Measurements from ENCODE around the gene APBB1IP. TPM values are rescaled to one million over a fixed set of nuclear protein-coding genes. Genes with fewer than 3 reads are reported as not detected.

APBB1IP gene
- total RNA-seq, 2 experiments from 2014 or later: 44.5 to 45.6 TPM

DNA sequence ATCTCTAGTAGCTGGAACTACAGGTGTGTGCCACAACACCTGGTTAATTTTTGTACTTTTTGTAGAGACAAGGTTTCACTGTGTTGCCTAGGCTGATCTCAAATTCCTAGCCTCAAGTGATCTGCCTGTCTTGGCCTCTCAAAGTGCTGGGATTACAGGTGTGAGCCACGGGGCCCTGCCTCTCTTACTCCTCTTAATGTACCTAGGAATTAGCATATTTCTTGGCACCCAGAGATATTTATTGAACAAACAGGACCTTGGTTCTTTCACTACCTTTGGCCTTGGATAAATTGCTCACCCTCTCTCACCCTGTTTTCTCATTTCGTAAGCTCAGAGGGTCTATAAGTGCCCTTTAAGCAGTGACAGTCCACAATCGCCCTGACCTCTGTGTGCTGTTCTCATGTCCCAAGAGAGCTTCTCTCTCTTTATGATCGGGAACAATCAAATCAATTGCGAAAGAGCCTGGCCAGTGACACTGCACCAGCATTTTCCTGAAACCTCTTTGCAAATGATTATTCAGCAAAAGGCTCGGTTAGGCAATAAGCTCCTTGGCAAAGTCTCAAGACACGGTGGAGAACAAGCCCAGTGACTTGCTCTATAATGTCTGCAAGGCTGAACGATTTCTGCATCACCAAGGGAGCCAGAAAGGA, 117.7 kb downstream of the APBB1IP start:
- Mint-ChIP-seq H3K4me1 (ENCODE audit: low read depth) (peaks cover 31% of the 10 kb centered on the region), H3K27me3 (no peaks in the 10 kb centered on the region), H3K9me3 (no peaks in the 10 kb centered on the region), H3K4me3 (no peak overlapping the region), H3K36me3 (ENCODE audit: low read depth) (peaks cover 91% of the 10 kb centered on the region), H3K27ac (peak overlapping the region; percentile 80)
- H3K4me3 ChIP-seq (ENCODE audit: low read length): no peak overlapping the region
- peak overlapping the region in 1 of 2 donors; percentile 45 for H3K27ac ChIP-seq (ENCODE audit: low read depth in 1 of 2, low read length in 2 of 2)
- TF ChIP-seq, protein P1, sequence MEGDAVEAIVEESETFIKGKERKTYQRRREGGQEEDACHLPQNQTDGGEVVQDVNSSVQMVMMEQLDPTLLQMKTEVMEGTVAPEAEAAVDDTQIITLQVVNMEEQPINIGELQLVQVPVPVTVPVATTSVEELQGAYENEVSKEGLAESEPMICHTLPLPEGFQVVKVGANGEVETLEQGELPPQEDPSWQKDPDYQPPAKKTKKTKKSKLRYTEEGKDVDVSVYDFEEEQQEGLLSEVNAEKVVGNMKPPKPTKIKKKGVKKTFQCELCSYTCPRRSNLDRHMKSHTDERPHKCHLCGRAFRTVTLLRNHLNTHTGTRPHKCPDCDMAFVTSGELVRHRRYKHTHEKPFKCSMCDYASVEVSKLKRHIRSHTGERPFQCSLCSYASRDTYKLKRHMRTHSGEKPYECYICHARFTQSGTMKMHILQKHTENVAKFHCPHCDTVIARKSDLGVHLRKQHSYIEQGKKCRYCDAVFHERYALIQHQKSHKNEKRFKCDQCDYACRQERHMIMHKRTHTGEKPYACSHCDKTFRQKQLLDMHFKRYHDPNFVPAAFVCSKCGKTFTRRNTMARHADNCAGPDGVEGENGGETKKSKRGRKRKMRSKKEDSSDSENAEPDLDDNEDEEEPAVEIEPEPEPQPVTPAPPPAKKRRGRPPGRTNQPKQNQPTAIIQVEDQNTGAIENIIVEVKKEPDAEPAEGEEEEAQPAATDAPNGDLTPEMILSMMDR (IDR thresholded peaks at IDR 0.05): no peak
- ChIA-PET POLR2A (interaction anchor here (0.8 to 1.3 kb wide), 2 partner anchors 221 to 222 kb away, joined by 3 read pairs; no protein-coding TSS in a partner anchor), CTCF (interaction anchor here (2.1 kb wide), 1 partner anchor 221 kb away, joined by 8 read pairs; no protein-coding TSS in a partner anchor)
- H3K36me3 ChIP-seq (ENCODE audit: insufficient read depth, low read length): peaks cover 82% of the 10 kb centered on the region
- intact Hi-C loops (cut with DNase I, micrococcal nuclease): loop anchor here in 1 of 2 experiments (5.0 kb wide), 1 partner anchor 679 kb away; no protein-coding TSS in a partner anchor
- peak in 3 of 14 experiments; percentile 21 to 34 (median 23) for DNase-seq
- H3K9me3 ChIP-seq (ENCODE audit: control insufficient read depth in 1 of 2, insufficient read depth in 1 of 2, low read length in 2 of 2): peaks cover 0 to 2% of the 10 kb centered on the region in 2 experiments
- no peak for ATAC-seq (ENCODE audit: poor library complexity)
- H3K4me1 ChIP-seq (ENCODE audit: insufficient read depth, low read length): no peaks in the 10 kb centered on the region
- no peaks in the 10 kb centered on the region for H3K27me3 ChIP-seq (ENCODE audit: control insufficient read depth in 1 of 2, insufficient read depth in 2 of 2, low read length in 2 of 2)

DNA sequence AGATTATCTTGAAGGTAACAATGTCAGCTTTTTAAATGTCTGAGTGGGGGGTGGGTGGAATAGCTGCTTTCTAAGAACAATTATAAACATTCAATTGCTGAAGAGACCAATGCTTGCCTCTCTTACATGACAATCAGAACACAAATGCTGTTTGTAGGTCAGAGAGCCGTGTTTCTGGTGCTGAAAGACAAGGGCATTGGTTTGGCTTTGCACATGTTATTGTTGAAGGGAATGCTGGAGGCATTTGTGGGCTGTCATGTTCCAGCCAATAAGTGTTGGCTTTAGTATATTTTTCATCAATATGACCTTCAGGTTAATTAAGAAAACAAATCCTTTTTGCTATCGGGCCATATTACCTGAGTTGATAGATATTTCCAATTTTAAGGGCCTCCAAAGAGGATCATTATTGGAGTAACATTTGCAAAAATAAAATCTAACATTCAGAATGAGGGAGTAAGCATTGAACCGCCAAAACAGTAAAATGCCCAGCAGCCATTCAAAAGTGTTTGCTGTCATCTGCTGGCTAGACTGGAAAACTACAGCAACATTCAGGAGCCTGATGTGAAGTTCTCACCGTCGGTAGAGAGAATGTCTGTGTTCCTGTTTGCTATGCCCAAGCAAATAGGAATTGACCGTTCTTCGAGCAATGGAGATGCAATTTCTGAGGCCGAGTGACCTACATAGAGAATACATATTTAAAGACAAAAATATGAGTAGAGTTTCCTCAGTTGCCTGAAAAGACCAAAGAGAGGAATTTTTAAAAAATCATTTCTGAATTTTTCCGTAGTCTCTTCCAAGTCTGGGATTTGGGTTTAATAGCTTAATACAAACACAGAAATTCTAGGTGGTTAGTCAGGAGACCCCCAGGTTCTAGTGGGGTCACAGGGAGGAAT, 118.9 kb downstream of the APBB1IP start:
- intact Hi-C loops (cut with DNase I, micrococcal nuclease): loop anchor here (1.0 to 5.0 kb wide), 3 partner anchors 222 to 682 kb away; no protein-coding TSS in a partner anchor
- Histone ChIP-seq H3K27ac (ENCODE audit: low read depth in 1 of 2, low read length in 2 of 2) (no peak overlapping the region), H3K9me3 (ENCODE audit: control insufficient read depth in 1 of 2, insufficient read depth in 1 of 2, low read length in 2 of 2) (no peaks in the 10 kb centered on the region), H3K27me3 (ENCODE audit: control insufficient read depth in 1 of 2, insufficient read depth in 2 of 2, low read length in 2 of 2) (no peaks in the 10 kb centered on the region), H3K36me3 (ENCODE audit: insufficient read depth, low read length) (peaks cover 80% of the 10 kb centered on the region), H3K4me3 (ENCODE audit: low read length) (no peak overlapping the region), H3K4me1 (ENCODE audit: insufficient read depth, low read length) (no peaks in the 10 kb centered on the region)
- TF ChIP-seq, protein P1 (IDR thresholded peaks at IDR 0.05): peak; percentile 80
- ATAC-seq (ENCODE audit: poor library complexity) (peak; percentile 78), DNase-seq (peak in 12 of 14 experiments; percentile 10 to 72 (median 20))
- Mint-ChIP-seq H3K4me1 (ENCODE audit: low read depth) (peaks cover 31% of the 10 kb centered on the region), H3K4me3 (no peak overlapping the region), H3K27ac (peak overlapping the region; percentile 80), H3K36me3 (ENCODE audit: low read depth) (peaks cover 91% of the 10 kb centered on the region), H3K27me3 (no peaks in the 10 kb centered on the region), H3K9me3 (no peaks in the 10 kb centered on the region)
- CTCF ChIA-PET: interaction anchor here (1.3 to 2.1 kb wide), 2 partner anchors 222 to 682 kb away, joined by 4 to 8 read pairs; no protein-coding TSS in a partner anchor
- POLR2A ChIA-PET: interaction anchor here (0.8 kb wide), 1 partner anchor 222 kb away, joined by 3 read pairs; no protein-coding TSS in a partner anchor

DNA sequence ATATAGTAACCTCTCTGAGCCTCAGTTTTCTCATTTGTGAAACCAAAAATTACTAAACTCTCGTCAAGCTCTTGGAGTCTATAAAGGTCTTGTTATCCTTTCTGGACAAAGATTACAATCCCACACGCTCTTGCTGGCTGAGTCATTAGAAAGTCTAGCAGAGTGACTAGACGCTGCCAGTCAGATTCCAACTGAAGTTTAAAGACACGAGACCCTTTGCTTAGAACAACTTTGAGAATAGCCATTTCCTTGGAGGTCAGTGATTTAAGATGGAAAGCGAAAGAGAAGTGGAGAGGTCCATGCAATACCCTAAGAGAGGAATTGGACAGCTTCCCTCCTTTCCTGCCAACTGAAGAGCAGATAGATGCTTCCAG, 119.5 kb downstream of the APBB1IP start:
- H3K27ac Mint-ChIP-seq: peak overlapping the region; percentile 80
- Histone ChIP-seq H3K36me3 (ENCODE audit: insufficient read depth, low read length) (peaks cover 80% of the 10 kb centered on the region), H3K9me3 (ENCODE audit: control insufficient read depth in 1 of 2, insufficient read depth in 1 of 2, low read length in 2 of 2) (no peaks in the 10 kb centered on the region), H3K27me3 (ENCODE audit: control insufficient read depth in 1 of 2, insufficient read depth in 2 of 2, low read length in 2 of 2) (no peaks in the 10 kb centered on the region), H3K4me1 (ENCODE audit: insufficient read depth, low read length) (no peaks in the 10 kb centered on the region), H3K4me3 (ENCODE audit: low read length) (no peak overlapping the region), H3K27ac (ENCODE audit: low read depth in 1 of 2, low read length in 2 of 2) (no peak overlapping the region)
- ATAC-seq (ENCODE audit: poor library complexity): no peak
- TF ChIP-seq, protein P1 (IDR thresholded peaks at IDR 0.05): no peak
- H3K4me3 Mint-ChIP-seq: no peak overlapping the region
- peaks cover 90% of the 10 kb centered on the region for H3K36me3 Mint-ChIP-seq (ENCODE audit: low read depth)
- peaks cover 31% of the 10 kb centered on the region for H3K4me1 Mint-ChIP-seq (ENCODE audit: low read depth)
- ChIA-PET POLR2A (no interaction called here), CTCF (interaction anchor here (1.3 to 2.1 kb wide), 2 partner anchors 222 to 682 kb away, joined by 4 to 8 read pairs; no protein-coding TSS in a partner anchor)
- H3K9me3 Mint-ChIP-seq: no peaks in the 10 kb centered on the region
- H3K27me3 Mint-ChIP-seq: no peaks in the 10 kb centered on the region
- no peak for DNase-seq
- intact Hi-C loops (cut with DNase I, micrococcal nuclease): loop anchor here (1.0 to 5.0 kb wide), 3 partner anchors 222 to 682 kb away; no protein-coding TSS in a partner anchor

All from CD4-positive, alpha-beta T cell (primary cell).